ENCODE data around the gene TMEM125.

TMEM125 gene

GRCh38 chr1:43250351-43250761, 19.4 kb upstream of the TMEM125 start:
- H3K27me3 ChIP-seq (ENCODE audit: control insufficient read depth, low read length) = peaks cover 8% of the 10 kb centered on the region; the same call in 1 of the 2 replicates
- TF ChIP-seq CTCF (IDR thresholded peaks at IDR 0.05; ENCODE audit: low read depth, low read length, poor library complexity, severe bottlenecking) = no peak
- TF ChIP-seq EZH2phosphoT487 (IDR thresholded peaks at IDR 0.05; ENCODE audit: borderline replicate concordance, low read length) = no peak

GRCh38 chr1:43251024-43251423, 18.8 kb upstream of the TMEM125 start:
- TF ChIP-seq EZH2phosphoT487 (IDR thresholded peaks at IDR 0.05; ENCODE audit: borderline replicate concordance, low read length) = no peak

More at GRCh38 chr1:43250351-43250761, 19.4 kb upstream of the TMEM125 start:
- Histone ChIP-seq H3K36me3 (ENCODE audit: control insufficient read depth, low read length) (no peaks in the 10 kb centered on the region), H3K4me1 (ENCODE audit: control insufficient read depth, low read length) (no peaks in the 10 kb centered on the region), H3K27ac (ENCODE audit: low read depth, low read length) (no peak overlapping the region), H3K4me2 (ENCODE audit: low read length) (no peak overlapping the region), H3K9me3 (ENCODE audit: control insufficient read depth, insufficient read depth, low read length) (0 out of 2 replicates have a peak, but pooled peaks cover 3% of the 10 kb centered on the region), H3K9me2 (replicated peaks; ENCODE audit: control insufficient read depth, low read length) (no peaks in the 10 kb centered on the region), H3F3A (ENCODE audit: control insufficient read depth, insufficient read depth) (no peaks in the 10 kb centered on the region), H3K79me2 (ENCODE audit: control insufficient read depth, low read length) (no peaks in the 10 kb centered on the region), H3K4me3 (ENCODE audit: low read length) (no peak overlapping the region), H4K20me1 (ENCODE audit: control insufficient read depth, insufficient read depth, low read depth, low read length) (no peaks in the 10 kb centered on the region)

GRCh38 chr1:43252225-43252624, 17.6 kb upstream of the TMEM125 start:
- H3K4me2 ChIP-seq (ENCODE audit: low read length) = no peak overlapping the region
- H3F3A ChIP-seq (ENCODE audit: control insufficient read depth, insufficient read depth) = no peaks in the 10 kb centered on the region
- H3K27ac ChIP-seq (ENCODE audit: low read depth, low read length) = no peak overlapping the region
- H3K79me2 ChIP-seq (ENCODE audit: control insufficient read depth, low read length) = no peaks in the 10 kb centered on the region
- H4K20me1 ChIP-seq (ENCODE audit: control insufficient read depth, insufficient read depth, low read depth, low read length) = no peaks in the 10 kb centered on the region
- TF ChIP-seq CTCF (IDR thresholded peaks at IDR 0.05; ENCODE audit: low read depth, low read length, poor library complexity, severe bottlenecking) (no peak), EZH2phosphoT487 (IDR thresholded peaks at IDR 0.05; ENCODE audit: borderline replicate concordance, low read length) (no peak)
- H3K9me3 ChIP-seq (ENCODE audit: control insufficient read depth, insufficient read depth, low read length) = 0 out of 2 replicates have a peak, but pooled peaks cover 1% of the 10 kb centered on the region
- no peaks in the 10 kb centered on the region for H3K4me1 ChIP-seq (ENCODE audit: control insufficient read depth, low read length)
- no peaks in the 10 kb centered on the region for H3K36me3 ChIP-seq (ENCODE audit: control insufficient read depth, low read length)
- H3K9me2 ChIP-seq (replicated peaks; ENCODE audit: control insufficient read depth, low read length) = no peaks in the 10 kb centered on the region
- no peak overlapping the region for H3K4me3 ChIP-seq (ENCODE audit: low read length)
- H3K27me3 ChIP-seq (ENCODE audit: control insufficient read depth, low read length) = peaks cover 8% of the 10 kb centered on the region; the same call in 1 of the 2 replicates

More at GRCh38 chr1:43251024-43251423, 18.8 kb upstream of the TMEM125 start:
- Histone ChIP-seq H3K4me3 (ENCODE audit: low read length) (no peak overlapping the region), H4K20me1 (ENCODE audit: control insufficient read depth, insufficient read depth, low read depth, low read length) (no peaks in the 10 kb centered on the region), H3K79me2 (ENCODE audit: control insufficient read depth, low read length) (no peaks in the 10 kb centered on the region), H3K27me3 (ENCODE audit: control insufficient read depth, low read length) (peaks cover 8% of the 10 kb centered on the region; the same call in 1 of the 2 replicates), H3K9me3 (ENCODE audit: control insufficient read depth, insufficient read depth, low read length) (0 out of 2 replicates have a peak, but pooled peaks cover 3% of the 10 kb centered on the region), H3K9me2 (replicated peaks; ENCODE audit: control insufficient read depth, low read length) (no peaks in the 10 kb centered on the region), H3K4me2 (ENCODE audit: low read length) (no peak overlapping the region), H3K36me3 (ENCODE audit: control insufficient read depth, low read length) (no peaks in the 10 kb centered on the region), H3F3A (ENCODE audit: control insufficient read depth, insufficient read depth) (no peaks in the 10 kb centered on the region), H3K4me1 (ENCODE audit: control insufficient read depth, low read length) (no peaks in the 10 kb centered on the region), H3K27ac (ENCODE audit: low read depth, low read length) (no peak overlapping the region)

GRCh38 chr1:43253173-43253572, 16.6 kb upstream of the TMEM125 start:
- TF ChIP-seq CTCF (IDR thresholded peaks at IDR 0.05; ENCODE audit: low read depth, low read length, poor library complexity, severe bottlenecking) (no peak), EZH2phosphoT487 (IDR thresholded peaks at IDR 0.05; ENCODE audit: borderline replicate concordance, low read length) (no peak)
- Histone ChIP-seq H3K4me2 (ENCODE audit: low read length) (no peak overlapping the region), H4K20me1 (ENCODE audit: control insufficient read depth, insufficient read depth, low read depth, low read length) (no peaks in the 10 kb centered on the region)

More at GRCh38 chr1:43253173-43253572, 16.6 kb upstream of the TMEM125 start:
- Histone ChIP-seq H3K4me1 (ENCODE audit: control insufficient read depth, low read length) (no peaks in the 10 kb centered on the region), H3K27me3 (ENCODE audit: control insufficient read depth, low read length) (peaks cover 8% of the 10 kb centered on the region; the same call in 1 of the 2 replicates), H3F3A (ENCODE audit: control insufficient read depth, insufficient read depth) (no peaks in the 10 kb centered on the region), H3K79me2 (ENCODE audit: control insufficient read depth, low read length) (no peaks in the 10 kb centered on the region), H3K27ac (ENCODE audit: low read depth, low read length) (no peak overlapping the region), H3K9me2 (replicated peaks; ENCODE audit: control insufficient read depth, low read length) (no peaks in the 10 kb centered on the region), H3K9me3 (ENCODE audit: control insufficient read depth, insufficient read depth, low read length) (no peaks in the 10 kb centered on the region), H3K4me3 (ENCODE audit: low read length) (no peak overlapping the region), H3K36me3 (ENCODE audit: control insufficient read depth, low read length) (no peaks in the 10 kb centered on the region)
